HG02642 (cell line): ENCODE results near the gene CLASP1.
A peak's percentile ranks its signal among the peaks of the same experiment; 100 is the strongest.

Experiments
- ATAC-seq: cut with Tn5 transposase; IDR thresholded peaks from one replicate; pipeline ENCODE4 v1.9.1; 2021; ENCODE audit warnings: mild to moderate bottlenecking; ENCODE audit not compliant: unreplicated experiment, poor library complexity

CLASP1 gene

GRCh38 chr2:121519732-121520640 is 129.3 kb downstream of the CLASP1 start:
- no peak for ATAC-seq

- ATAC-seq = no peak
These were observed 130.1 kb downstream of the CLASP1 start for GRCh38 chr2:121519153-121519552.

- ATAC-seq = no peak
These were observed 135.5 kb downstream of the CLASP1 start for GRCh38 chr2:121513597-121514333.

- ATAC-seq = no peak
These were observed 138.4 kb downstream of the CLASP1 start for GRCh38 chr2:121510857-121511256.

GRCh38 chr2:121506621-121507020 is 142.6 kb downstream of the CLASP1 start:
- no peak for ATAC-seq

GRCh38 chr2:121505986-121506586 is 143.2 kb downstream of the CLASP1 start:
- ATAC-seq = no peak

GRCh38 chr2:121505005-121505404 is 144.3 kb downstream of the CLASP1 start:
- no peak for ATAC-seq

- no peak for ATAC-seq
These were observed 144.9 kb downstream of the CLASP1 start for GRCh38 chr2:121504316-121504715.

- ATAC-seq = no peak
These were observed 146.5 kb downstream of the CLASP1 start for GRCh38 chr2:121502781-121503180.

- no peak for ATAC-seq
These were observed 147.0 kb downstream of the CLASP1 start for GRCh38 chr2:121502246-121502645.

- no peak for ATAC-seq
These were observed 147.7 kb downstream of the CLASP1 start for GRCh38 chr2:121501554-121501953.

GRCh38 chr2:121501031-121501430 is 148.2 kb downstream of the CLASP1 start:
- ATAC-seq = no peak

GRCh38 chr2:121498731-121499130 is 150.5 kb downstream of the CLASP1 start:
- ATAC-seq = no peak

GRCh38 chr2:121492409-121492808 is 156.9 kb downstream of the CLASP1 start:
- no peak for ATAC-seq

- ATAC-seq = no peak
These were observed 157.7 kb downstream of the CLASP1 start for GRCh38 chr2:121491518-121491917.

- ATAC-seq = no peak
These were observed 158.6 kb downstream of the CLASP1 start for GRCh38 chr2:121490584-121491133.

- ATAC-seq = no peak
These were observed 159.2 kb downstream of the CLASP1 start for GRCh38 chr2:121489911-121490583.

- peak; percentile 56 for ATAC-seq
These were observed 160.0 kb downstream of the CLASP1 start for GRCh38 chr2:121489284-121489683.

- no peak for ATAC-seq
These were observed 163.0 kb downstream of the CLASP1 start for GRCh38 chr2:121486191-121486790.

- ATAC-seq = no peak
These were observed 164.2 kb downstream of the CLASP1 start for GRCh38 chr2:121485039-121485438.
